HepG2 (cell line): ENCODE results near the gene CACNG7. TPM values are rescaled to one million over a fixed set of nuclear protein-coding genes. Genes with fewer than 3 reads are reported as not detected.

Experiments
- ATAC-seq: fragments of 200-7000 bp; cut with Tn5 transposase; 3 replicates; pipeline ENCODE4 v1.9.1; 2020; ENCODE audit warnings: mild to moderate bottlenecking, moderate library complexity
- BruUV-seq: library from RNA; stranded (reverse); fragments of 400-500 nt; replicated peaks from 2 replicates; lab custom pipeline; 2021; lab: Mats Ljungman, UMichigan
- CTCF ChIA-PET: fragments of 300-600 bp; formaldehyde crosslinking; extraction: SDS; loops from one replicate; lab custom pipeline; 2021; ENCODE audit warnings: low total read pairs, inconsistent platforms, low intra/inter-chr PET ratio; lab: Yijun Ruan, JAX
- POLR2A ChIA-PET: fragments of 350-600 bp; sonication (Branson Sonifier 250); formaldehyde crosslinking; loops from one replicate; lab custom pipeline; 2020; ENCODE audit warnings: antibody characterized with exemption, inconsistent platforms; lab: Yijun Ruan, JAX
- DNase-seq: peaks from one replicate; pipeline ENCODE4 v3.0.0-alpha.2; 2015; ENCODE audit warnings: low spot score
- FAIRE-seq: peaks from 3 replicates; lab custom pipeline; 2011; peaks lifted over from hg19 to GRCh38; lab: Jason Lieb, UNC
- H2AFZ ChIP-seq: one replicate; pipeline ENCODE4 v1.6.1; 2011; ENCODE audit warnings: low read length, inconsistent platforms
- H3K27ac ChIP-seq: fragments of 300-600 bp; 3 replicates; pipeline ENCODE4 v1.8.0; 2011; ENCODE audit warnings: mixed run types, mild to moderate bottlenecking, mixed read lengths, low read length, inconsistent platforms; ENCODE audit not compliant: insufficient read depth; ENCODE audit errors: extremely low read length
- H3K27me3 ChIP-seq, 2 experiments: fragments of 200-600 bp in 1 of 2; 2 replicates in 1 of 2; 3 replicates in 1 of 2; pipeline versions ENCODE4 v1.6.0 to v1.8.0; 2011; ENCODE audit warnings: low read length in 2 of 2, mild to moderate bottlenecking in 2 of 2, moderate library complexity in 2 of 2, inconsistent platforms in 1 of 2; ENCODE audit not compliant: insufficient read depth in 2 of 2, control insufficient read depth in 1 of 2
- H3K36me3 ChIP-seq, 2 experiments: fragments of 200-600 bp in 1 of 2; replicated peaks in 1 of 2; 2 replicates in 1 of 2; 3 replicates in 1 of 2; pipeline versions ENCODE4 v1.5.1 to v1.8.0; 2011; ENCODE audit warnings: low read length in 2 of 2, inconsistent platforms in 1 of 2; ENCODE audit not compliant: insufficient read depth in 2 of 2, control insufficient read depth in 1 of 2
- H3K4me1 ChIP-seq: 2 replicates; pipeline ENCODE4 v1.5.1; 2012; ENCODE audit warnings: low read length, inconsistent platforms; ENCODE audit not compliant: insufficient read depth
- H3K4me2 ChIP-seq: 2 replicates; pipeline ENCODE4 v1.6.0; 2011; ENCODE audit warnings: low read depth, low read length, inconsistent platforms
- H3K4me3 ChIP-seq, 3 experiments: fragments of 200-600 bp in 1 of 3; sonication (generic), shearing (Covaris generic) in 1 of 3; replicated peaks in 1 of 3; 2 replicates each; pipeline ENCODE4 v1.5.1; 2011 to 2016; ENCODE audit warnings: low read length in 3 of 3, inconsistent platforms in 2 of 3, low read depth in 2 of 3, mild to moderate bottlenecking in 2 of 3, control low read depth in 1 of 3, mixed read lengths in 1 of 3; ENCODE audit not compliant: insufficient read depth in 1 of 3
- H3K79me2 ChIP-seq: one replicate; pipeline ENCODE4 v1.6.1; 2011; ENCODE audit warnings: low read length, inconsistent platforms; ENCODE audit not compliant: insufficient read depth
- H3K9ac ChIP-seq: 2 replicates; pipeline ENCODE4 v1.6.0; 2011; ENCODE audit warnings: mild to moderate bottlenecking, low read depth, low read length, inconsistent platforms; ENCODE audit not compliant: insufficient read depth
- H3K9me3 ChIP-seq: 2 replicates; pipeline ENCODE4 v1.5.1; 2012; ENCODE audit warnings: mild to moderate bottlenecking, low read length
- H4K20me1 ChIP-seq: 2 replicates; pipeline ENCODE4 v1.6.0; 2011; ENCODE audit warnings: inconsistent platforms, mild to moderate bottlenecking, low read length, moderate library complexity; ENCODE audit not compliant: insufficient read depth
- CBX5 ChIP-seq: sonication (generic); formaldehyde crosslinking; IDR thresholded peaks from 2 replicates; pipeline ENCODE4 v1.4.0; 2020; ENCODE audit warnings: missing genetic modification reagents, borderline replicate concordance
- GPBP1L1 ChIP-seq: sonication (generic); formaldehyde crosslinking; IDR thresholded peaks from 2 replicates; pipeline ENCODE4 v1.5.0; 2020; ENCODE audit warnings: mild to moderate bottlenecking, missing genetic modification reagents
- ISX ChIP-seq: sonication (generic); formaldehyde crosslinking; conservative IDR thresholded peaks from 2 replicates; pipeline ENCODE4 v1.5.0; 2020; ENCODE audit warnings: missing genetic modification reagents
- PBX2 ChIP-seq: IDR thresholded peaks from 2 replicates; pipeline ENCODE4 v1.6.1; 2016; ENCODE audit warnings: control low read depth
- WGBS: methylation state at CpG from one replicate; pipeline ENCODE4 v1.1.6; 2017; ENCODE audit warnings: low lambda C conversion rate; 5-methylcytosine and 5-hydroxymethylcytosine counted together
- in situ Hi-C: cut with HindIII; loops from 2 replicates; pipeline ENCODE4 v1.10.0; 2017; ENCODE audit warnings: low pct_unique_long_range_greater_than_20kb; ENCODE audit not compliant: extremely low pct_ligation_motif_present
- intact Hi-C: fragments of 100-400 bp; cut with micrococcal nuclease; formaldehyde crosslinking; loops from one replicate; pipeline ENCODE4 v1.10.0; 2022; ENCODE audit not compliant: unreplicated experiment
- polyA plus RNA-seq, 8 experiments: library from polyadenylated mRNA; depleted of rRNA in 3 of 8; stranded (reverse) in 7 of 8; unstranded in 1 of 8; fragments of >200 nt; fragmentation: Illumina TruSeq in 4 of 8; extraction: Trizol in 4 of 8; gene quantifications; 2 replicates each; pipeline versions ENCODE4 v1.2.1 to v1.2.3, GENCODE V29; 2011 to 2016; ENCODE audit warnings: low read depth in 4 of 8, missing spikeins in 1 of 8, mixed read lengths in 1 of 8; ENCODE audit not compliant: insufficient read depth in 1 of 8
- total RNA-seq, 5 experiments: library from RNA; depleted of rRNA; stranded (reverse); fragments of >200 nt; fragmentation: Illumina TruSeq; extraction: Trizol; gene quantifications; 2 replicates each; pipeline ENCODE4 v1.2.3, GENCODE V29; 2016; ENCODE audit warnings: low read depth in 1 of 5
- TF ChIP-seq, protein P1 (sequence below): sonication (generic); formaldehyde crosslinking; conservative IDR thresholded peaks from 2 replicates; pipeline ENCODE4 v1.4.0; 2020; ENCODE audit warnings: mild to moderate bottlenecking, missing genetic modification reagents, moderate library complexity

Gene CACNG7
- total and polyA plus RNA-seq, 2 of the 13 experiments (the other 11 are each of a cell fraction or from before 2014, with no cell fraction given) = not detected

DNA sequence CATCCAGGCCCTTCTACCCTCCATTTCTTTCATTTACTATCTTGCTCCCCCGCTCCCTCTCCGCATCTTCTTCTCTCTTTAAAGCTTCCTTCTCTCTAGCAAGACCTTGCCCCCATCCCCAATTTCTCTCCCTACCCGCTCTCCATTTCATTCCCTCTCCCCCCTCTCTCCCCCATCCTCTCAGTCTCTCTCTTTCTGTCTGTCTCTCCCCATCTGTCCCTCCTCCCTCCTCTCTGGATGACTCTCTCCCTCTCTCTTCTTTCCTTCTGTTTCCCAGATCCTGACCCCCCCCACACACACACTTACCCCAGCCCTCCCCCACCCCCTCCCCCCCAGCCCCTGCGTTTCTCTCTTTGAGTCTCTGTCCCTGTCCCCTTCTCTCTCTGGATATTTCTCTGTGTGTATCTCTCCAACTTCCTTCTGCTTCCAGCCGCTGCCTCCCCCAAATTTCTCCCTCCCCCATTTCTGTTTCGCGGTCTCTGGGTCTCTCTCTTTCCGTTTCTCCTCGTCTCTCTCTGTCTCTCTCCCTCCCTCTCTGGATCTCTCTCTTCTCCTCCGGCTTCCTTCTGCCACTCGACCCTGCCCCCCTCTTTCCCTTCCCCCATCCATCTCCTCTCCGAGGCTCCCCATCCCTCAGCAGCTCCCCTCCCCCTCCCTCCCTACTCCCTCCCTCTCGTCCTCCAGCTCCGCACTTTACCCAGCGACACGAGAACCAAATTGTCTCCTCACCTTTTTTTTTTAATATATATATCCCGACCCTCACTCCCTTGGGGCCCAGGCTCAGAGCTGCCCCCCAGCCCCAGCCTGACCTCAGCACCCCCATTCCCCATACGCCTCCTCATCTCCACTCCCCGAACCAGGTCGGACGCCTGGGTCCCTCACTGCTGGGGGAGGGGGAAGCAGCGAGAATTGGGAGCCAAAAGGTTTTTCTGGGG is 50.0 kb downstream of the CACNG7 start:
- in situ Hi-C loops = no loop called here
- BruUV-seq = no TSS peak
- no peak for DNase-seq
- POLR2A ChIA-PET = no interaction called here
- Histone ChIP-seq H3K9me3 (no peaks in the 10 kb centered on the region), H2AFZ (no peak overlapping the region), H3K27me3 (peaks cover 6 to 35% of the 10 kb centered on the region in 2 experiments; a peak in 4 of 5 replicates), H3K79me2 (no peaks in the 10 kb centered on the region), H3K9ac (no peak overlapping the region), H3K27ac (no peak overlapping the region), H3K36me3 (no peaks in the 10 kb centered on the region), H3K4me1 (no peaks in the 10 kb centered on the region), H4K20me1 (no peaks in the 10 kb centered on the region)
- 22% methylated on average over 22 of the region's 22 CpGs for WGBS
- CTCF ChIA-PET = no interaction called here
- no peak for ATAC-seq
- no peak for FAIRE-seq
- TF ChIP-seq PBX2 (CRISPR knock-in tag) (no peak), CBX5 (CRISPR knock-in tag) (no peak), ISX (CRISPR knock-in tag) (no peak), GPBP1L1 (CRISPR knock-in tag) (no peak)
- TF ChIP-seq, protein P1, sequence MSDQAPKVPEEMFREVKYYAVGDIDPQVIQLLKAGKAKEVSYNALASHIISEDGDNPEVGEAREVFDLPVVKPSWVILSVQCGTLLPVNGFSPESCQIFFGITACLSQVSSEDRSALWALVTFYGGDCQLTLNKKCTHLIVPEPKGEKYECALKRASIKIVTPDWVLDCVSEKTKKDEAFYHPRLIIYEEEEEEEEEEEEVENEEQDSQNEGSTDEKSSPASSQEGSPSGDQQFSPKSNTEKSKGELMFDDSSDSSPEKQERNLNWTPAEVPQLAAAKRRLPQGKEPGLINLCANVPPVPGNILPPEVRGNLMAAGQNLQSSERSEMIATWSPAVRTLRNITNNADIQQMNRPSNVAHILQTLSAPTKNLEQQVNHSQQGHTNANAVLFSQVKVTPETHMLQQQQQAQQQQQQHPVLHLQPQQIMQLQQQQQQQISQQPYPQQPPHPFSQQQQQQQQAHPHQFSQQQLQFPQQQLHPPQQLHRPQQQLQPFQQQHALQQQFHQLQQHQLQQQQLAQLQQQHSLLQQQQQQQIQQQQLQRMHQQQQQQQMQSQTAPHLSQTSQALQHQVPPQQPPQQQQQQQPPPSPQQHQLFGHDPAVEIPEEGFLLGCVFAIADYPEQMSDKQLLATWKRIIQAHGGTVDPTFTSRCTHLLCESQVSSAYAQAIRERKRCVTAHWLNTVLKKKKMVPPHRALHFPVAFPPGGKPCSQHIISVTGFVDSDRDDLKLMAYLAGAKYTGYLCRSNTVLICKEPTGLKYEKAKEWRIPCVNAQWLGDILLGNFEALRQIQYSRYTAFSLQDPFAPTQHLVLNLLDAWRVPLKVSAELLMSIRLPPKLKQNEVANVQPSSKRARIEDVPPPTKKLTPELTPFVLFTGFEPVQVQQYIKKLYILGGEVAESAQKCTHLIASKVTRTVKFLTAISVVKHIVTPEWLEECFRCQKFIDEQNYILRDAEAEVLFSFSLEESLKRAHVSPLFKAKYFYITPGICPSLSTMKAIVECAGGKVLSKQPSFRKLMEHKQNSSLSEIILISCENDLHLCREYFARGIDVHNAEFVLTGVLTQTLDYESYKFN (CRISPR knock-in tag) = no peak
- TF ChIP-seq, all 625 proteins: peak for 0
- intact Hi-C loops = no loop called here
- no peak overlapping the region for H3K4me3 ChIP-seq
- no peak overlapping the region for H3K4me2 ChIP-seq
